Fibroblast of lung (primary cell): Measurements from ENCODE around the gene EYS.

Experiments used
- CTCF ChIP-seq, 2 donors: IDR thresholded peaks in 1 of 2; conservative IDR thresholded peaks in 1 of 2; 1 replicate in 1 of 2; 2 replicates in 1 of 2; pipeline ENCODE4 v1.5.1; 2011 to 2012; ENCODE audit warnings: low read length in 2 of 2, control low read depth in 1 of 2, inconsistent platforms in 1 of 2, low read depth in 1 of 2, mild to moderate bottlenecking in 1 of 2
- EZH2 ChIP-seq: IDR thresholded peaks from 2 replicates; pipeline ENCODE4 v1.5.1; 2012; ENCODE audit warnings: low read length, control low read depth, mild to moderate bottlenecking; ENCODE audit errors: missing control alignments

- TF ChIP-seq CTCF (conservative IDR thresholded peaks at IDR 0.05 in 1 of 2, IDR thresholded peaks at IDR 0.05 in 1 of 2; ENCODE audit: low read depth in 1 of 2, low read length in 2 of 2) (no peak), EZH2 (no peak)
Measured at GRCh38 chr6:64220801-64221200, 1486.2 kb downstream of the EYS start.
